Measurements from ENCODE around the gene CFAP54. TPM values are rescaled to one million over a fixed set of nuclear protein-coding genes. Genes with fewer than 3 reads are reported as not detected.

Gene CFAP54, protein sequence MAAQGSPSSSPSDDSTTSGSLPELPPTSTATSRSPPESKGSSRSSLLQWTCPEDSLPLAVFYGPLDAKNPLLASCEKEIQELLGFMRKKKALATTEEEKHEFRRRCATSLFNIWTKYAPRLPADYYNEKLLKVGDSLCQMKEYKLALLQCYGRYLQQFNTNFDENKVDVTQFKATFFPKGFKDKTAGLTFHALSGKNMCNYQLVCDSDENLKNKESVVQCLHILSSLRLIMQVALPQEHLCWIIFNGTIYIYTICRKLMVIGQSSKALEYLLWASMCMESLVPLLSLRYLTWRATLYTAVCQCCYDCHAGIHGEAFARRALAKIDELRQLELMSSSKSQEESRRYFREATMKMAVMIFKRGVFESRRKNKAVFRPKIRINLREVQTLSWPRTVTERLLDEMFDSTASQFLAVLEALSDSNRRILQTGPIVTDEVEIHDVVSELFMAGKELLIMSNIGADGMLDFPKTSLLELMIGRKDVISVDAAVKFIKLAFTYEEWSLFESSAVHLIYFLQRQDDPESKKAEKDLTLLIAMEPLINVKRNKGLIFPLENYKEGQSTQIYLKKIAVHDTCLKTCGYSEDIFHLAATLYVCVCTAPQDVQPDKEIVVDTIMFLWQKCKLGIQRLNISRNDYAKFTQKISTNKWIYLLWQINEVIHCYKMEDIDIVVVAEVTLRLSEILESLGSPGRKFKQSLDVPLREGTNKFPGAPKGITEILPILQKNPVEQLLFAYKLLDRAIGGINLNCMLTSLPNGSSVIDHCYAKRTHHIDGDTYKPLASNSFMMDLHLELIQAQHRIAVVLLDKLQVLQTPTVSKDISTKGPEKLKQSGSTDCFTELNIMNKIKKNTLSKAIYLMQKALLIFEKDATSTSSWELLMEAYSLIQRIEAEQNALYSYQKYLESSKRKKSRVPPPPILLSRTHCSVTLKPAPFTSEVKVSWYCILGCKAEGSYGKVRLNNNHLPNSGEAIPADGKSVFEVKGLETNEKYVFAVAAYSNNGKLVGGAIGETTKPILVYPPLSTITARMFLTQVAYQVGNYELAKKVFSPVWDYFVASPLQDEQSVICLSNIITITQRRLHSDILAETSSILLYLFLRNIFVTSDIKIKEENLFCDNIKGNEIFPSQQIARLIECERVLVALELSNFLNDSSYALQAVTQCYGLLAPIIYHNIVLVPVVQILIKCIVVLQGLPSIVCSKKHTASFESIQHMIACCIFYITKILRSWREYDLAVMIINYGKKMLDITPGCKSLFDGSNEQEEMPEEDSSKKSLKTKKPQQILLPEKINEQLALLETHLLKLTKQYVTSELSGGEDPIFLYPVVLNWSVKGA (N-terminal part only)
- under 1 TPM; 0.40 to 0.66 (median 0.56) TPM for total RNA-seq (2021; fragmentation: NEBNext Ultra II Directional; extraction: Animal tissue kit (Norgen Biotek cat#: 25700))
- long read RNA-seq = 0 reads

DNA sequence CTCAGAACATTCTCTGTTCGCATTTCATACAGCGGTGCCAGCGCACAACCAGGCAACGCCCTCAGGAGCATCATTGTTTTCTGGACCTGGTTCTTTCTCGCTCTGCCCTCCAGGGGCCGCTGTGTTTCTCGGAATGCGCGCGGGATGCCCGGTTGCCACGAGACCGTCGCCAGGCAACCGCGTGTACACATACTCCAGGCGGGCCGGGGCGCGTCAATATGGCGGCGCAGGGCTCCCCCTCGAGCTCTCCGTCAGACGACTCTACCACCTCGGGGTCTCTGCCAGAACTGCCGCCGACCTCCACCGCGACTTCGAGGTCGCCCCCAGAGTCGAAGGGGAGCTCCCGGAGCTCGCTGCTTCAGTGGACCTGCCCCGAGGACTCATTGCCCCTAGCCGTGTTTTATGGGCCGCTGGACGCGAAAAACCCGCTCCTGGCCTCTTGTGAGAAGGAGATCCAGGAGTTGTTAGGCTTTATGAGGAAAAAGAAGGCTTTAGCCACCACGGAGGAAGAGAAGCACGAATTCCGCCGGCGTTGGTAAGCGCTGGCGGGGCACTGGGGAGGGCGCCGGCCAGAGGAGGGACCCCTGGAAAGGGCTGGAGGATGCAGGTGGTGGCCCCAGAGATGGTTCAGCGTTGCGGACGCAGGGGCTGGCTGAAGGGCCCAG lies at the start of gene CFAP54:
CFAP54 (plus strand) TSS at position 186 of the 665 bp plus-strand sequence; CDS start at position 219, 33 bp downstream.
- H3K4me3 Mint-ChIP-seq = peak within 1 kb of the TSS; percentile 96
- no peaks in the 10 kb centered on the region for H3K9me3 Mint-ChIP-seq

DNA sequence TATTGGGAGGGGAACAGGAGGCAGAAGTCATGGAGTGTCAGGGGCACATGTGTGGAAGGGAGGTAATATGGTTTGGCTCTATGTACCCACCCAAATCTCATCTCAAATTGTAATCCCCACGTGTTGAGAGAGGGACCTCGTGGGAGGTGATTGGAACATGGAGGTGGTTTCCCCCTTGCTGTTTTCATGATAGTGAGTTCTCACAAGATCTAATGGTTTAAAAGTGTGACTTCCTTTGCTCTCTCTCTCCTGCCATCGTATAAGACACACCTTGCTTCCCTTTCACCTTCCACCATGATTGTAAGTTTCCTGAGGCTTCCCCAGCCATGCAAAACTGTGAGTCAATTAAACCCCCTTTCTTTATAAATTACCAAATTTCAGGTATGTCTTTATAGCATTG lies 47.6 kb upstream of the CFAP54 start:
- no peak for DNase-seq
- H3K9me3 Mint-ChIP-seq = no peaks in the 10 kb centered on the region
- TF ChIP-seq, protein P1, sequence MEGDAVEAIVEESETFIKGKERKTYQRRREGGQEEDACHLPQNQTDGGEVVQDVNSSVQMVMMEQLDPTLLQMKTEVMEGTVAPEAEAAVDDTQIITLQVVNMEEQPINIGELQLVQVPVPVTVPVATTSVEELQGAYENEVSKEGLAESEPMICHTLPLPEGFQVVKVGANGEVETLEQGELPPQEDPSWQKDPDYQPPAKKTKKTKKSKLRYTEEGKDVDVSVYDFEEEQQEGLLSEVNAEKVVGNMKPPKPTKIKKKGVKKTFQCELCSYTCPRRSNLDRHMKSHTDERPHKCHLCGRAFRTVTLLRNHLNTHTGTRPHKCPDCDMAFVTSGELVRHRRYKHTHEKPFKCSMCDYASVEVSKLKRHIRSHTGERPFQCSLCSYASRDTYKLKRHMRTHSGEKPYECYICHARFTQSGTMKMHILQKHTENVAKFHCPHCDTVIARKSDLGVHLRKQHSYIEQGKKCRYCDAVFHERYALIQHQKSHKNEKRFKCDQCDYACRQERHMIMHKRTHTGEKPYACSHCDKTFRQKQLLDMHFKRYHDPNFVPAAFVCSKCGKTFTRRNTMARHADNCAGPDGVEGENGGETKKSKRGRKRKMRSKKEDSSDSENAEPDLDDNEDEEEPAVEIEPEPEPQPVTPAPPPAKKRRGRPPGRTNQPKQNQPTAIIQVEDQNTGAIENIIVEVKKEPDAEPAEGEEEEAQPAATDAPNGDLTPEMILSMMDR (IDR thresholded peaks at IDR 0.05) = no peak
- H3K27ac Mint-ChIP-seq = no peak overlapping the region
- H3K36me3 Mint-ChIP-seq (ENCODE audit: low read depth) = no peaks in the 10 kb centered on the region
- peaks cover 49% of the 10 kb centered on the region for H3K4me1 Mint-ChIP-seq (ENCODE audit: low read depth)
- H3K27me3 Mint-ChIP-seq (ENCODE audit: insufficient read depth) = no peaks in the 10 kb centered on the region
- no peak overlapping the region for H3K4me3 Mint-ChIP-seq

More for the DNA sequence above, at the start of gene CFAP54:
- H3K27ac Mint-ChIP-seq = peak within 1 kb of the TSS; percentile 98
- peaks cover 75% of the 10 kb centered on the region for H3K4me1 Mint-ChIP-seq (ENCODE audit: low read depth)
- no peaks in the 10 kb centered on the region for H3K36me3 Mint-ChIP-seq (ENCODE audit: low read depth)
- peak; percentile 91 for DNase-seq
- no peaks in the 10 kb centered on the region for H3K27me3 Mint-ChIP-seq (ENCODE audit: insufficient read depth)
- TF ChIP-seq, protein P1 (IDR thresholded peaks at IDR 0.05) = peak; percentile 96

DNA sequence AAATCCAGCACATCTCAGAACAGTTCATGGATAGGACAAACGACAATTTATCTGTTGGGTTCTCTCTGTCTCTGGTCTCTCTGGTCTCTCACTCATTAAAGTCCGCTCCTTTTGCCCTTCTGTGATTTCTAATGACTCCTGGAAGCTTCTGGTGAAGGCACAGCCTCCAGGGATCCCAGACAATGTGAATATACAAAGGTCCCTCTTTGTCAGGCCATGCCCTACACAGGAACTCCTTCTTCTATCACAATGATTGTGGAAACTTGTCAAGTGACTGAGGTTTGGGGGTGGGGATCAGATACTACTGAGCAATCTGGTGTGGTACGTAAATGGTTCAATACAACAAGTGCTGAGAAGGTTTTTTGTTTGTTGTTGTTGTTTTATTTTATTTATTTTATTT lies 46.5 kb upstream of the CFAP54 start:
- H3K4me1 Mint-ChIP-seq (ENCODE audit: low read depth) = peaks cover 50% of the 10 kb centered on the region
- H3K4me3 Mint-ChIP-seq = no peak overlapping the region
- H3K9me3 Mint-ChIP-seq = no peaks in the 10 kb centered on the region
- no peak for DNase-seq
- TF ChIP-seq, protein P1 (IDR thresholded peaks at IDR 0.05) = no peak
- no peaks in the 10 kb centered on the region for H3K27me3 Mint-ChIP-seq (ENCODE audit: insufficient read depth)
- H3K27ac Mint-ChIP-seq = no peak overlapping the region
- no peaks in the 10 kb centered on the region for H3K36me3 Mint-ChIP-seq (ENCODE audit: low read depth)

DNA sequence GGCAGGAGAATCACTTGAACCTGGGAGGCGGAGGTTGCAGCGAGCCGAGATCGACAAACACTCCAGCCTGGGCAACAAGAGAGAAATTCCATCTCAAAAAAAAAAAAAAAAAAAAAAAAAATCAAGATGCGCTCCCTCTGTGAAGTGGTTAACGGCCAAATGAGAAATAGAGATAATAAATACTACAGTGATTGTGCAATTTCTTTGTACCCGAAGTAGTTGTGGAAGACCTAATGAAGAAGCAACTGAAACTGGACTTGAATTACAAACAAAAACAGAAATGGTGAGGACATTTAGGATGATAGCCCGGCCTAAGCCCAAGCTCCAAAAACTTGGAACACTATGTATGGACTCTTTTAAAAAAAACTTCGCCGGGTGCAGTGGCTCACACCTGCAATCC lies 45.0 kb upstream of the CFAP54 start:
- H3K4me3 Mint-ChIP-seq = no peak overlapping the region

More for the DNA sequence above, 45.0 kb upstream of the CFAP54 start:
- Mint-ChIP-seq H3K36me3 (ENCODE audit: low read depth) (no peaks in the 10 kb centered on the region), H3K27ac (peak overlapping the region; percentile 97), H3K9me3 (no peaks in the 10 kb centered on the region), H3K4me1 (ENCODE audit: low read depth) (peaks cover 44% of the 10 kb centered on the region), H3K27me3 (ENCODE audit: insufficient read depth) (no peaks in the 10 kb centered on the region)
- TF ChIP-seq, protein P1 (IDR thresholded peaks at IDR 0.05) = no peak
- DNase-seq = no peak
